HepG2 (cell line): ENCODE results near the gene NEAT1. TPM values are rescaled to one million over a fixed set of nuclear protein-coding genes. Genes with fewer than 3 reads are reported as not detected.

Experiments used
- ATAC-seq: fragments of 200-7000 bp; cut with Tn5 transposase; 3 replicates; pipeline ENCODE4 v1.9.1; 2020; ENCODE audit warnings: mild to moderate bottlenecking, moderate library complexity
- BruUV-seq: library from RNA; stranded (reverse); fragments of 400-500 nt; replicated peaks from 2 replicates; lab custom pipeline; 2021; lab: Mats Ljungman, UMichigan
- CTCF ChIA-PET: fragments of 300-600 bp; formaldehyde crosslinking; extraction: SDS; loops from one replicate; lab custom pipeline; 2021; ENCODE audit warnings: low total read pairs, inconsistent platforms, low intra/inter-chr PET ratio; lab: Yijun Ruan, JAX
- POLR2A ChIA-PET: fragments of 350-600 bp; sonication (Branson Sonifier 250); formaldehyde crosslinking; loops from one replicate; lab custom pipeline; 2020; ENCODE audit warnings: antibody characterized with exemption, inconsistent platforms; lab: Yijun Ruan, JAX
- DNase-seq: peaks from one replicate; pipeline ENCODE4 v3.0.0-alpha.2; 2015; ENCODE audit warnings: low spot score
- FAIRE-seq: peaks from 3 replicates; lab custom pipeline; 2011; peaks lifted over from hg19 to GRCh38; lab: Jason Lieb, UNC
- H2AFZ ChIP-seq: one replicate; pipeline ENCODE4 v1.6.1; 2011; ENCODE audit warnings: low read length, inconsistent platforms
- H3K27ac ChIP-seq: fragments of 300-600 bp; 3 replicates; pipeline ENCODE4 v1.8.0; 2011; ENCODE audit warnings: mixed run types, mild to moderate bottlenecking, mixed read lengths, low read length, inconsistent platforms; ENCODE audit not compliant: insufficient read depth; ENCODE audit errors: extremely low read length
- H3K27me3 ChIP-seq, 2 experiments: fragments of 200-600 bp in 1 of 2; 2 replicates in 1 of 2; 3 replicates in 1 of 2; pipeline versions ENCODE4 v1.6.0 to v1.8.0; 2011; ENCODE audit warnings: low read length in 2 of 2, mild to moderate bottlenecking in 2 of 2, moderate library complexity in 2 of 2, inconsistent platforms in 1 of 2; ENCODE audit not compliant: insufficient read depth in 2 of 2, control insufficient read depth in 1 of 2
- H3K36me3 ChIP-seq, 2 experiments: fragments of 200-600 bp in 1 of 2; replicated peaks in 1 of 2; 2 replicates in 1 of 2; 3 replicates in 1 of 2; pipeline versions ENCODE4 v1.5.1 to v1.8.0; 2011; ENCODE audit warnings: low read length in 2 of 2, inconsistent platforms in 1 of 2; ENCODE audit not compliant: insufficient read depth in 2 of 2, control insufficient read depth in 1 of 2
- H3K4me1 ChIP-seq: 2 replicates; pipeline ENCODE4 v1.5.1; 2012; ENCODE audit warnings: low read length, inconsistent platforms; ENCODE audit not compliant: insufficient read depth
- H3K4me2 ChIP-seq: 2 replicates; pipeline ENCODE4 v1.6.0; 2011; ENCODE audit warnings: low read depth, low read length, inconsistent platforms
- H3K4me3 ChIP-seq, 3 experiments: fragments of 200-600 bp in 1 of 3; sonication (generic), shearing (Covaris generic) in 1 of 3; replicated peaks in 1 of 3; 2 replicates each; pipeline ENCODE4 v1.5.1; 2011 to 2016; ENCODE audit warnings: low read length in 3 of 3, inconsistent platforms in 2 of 3, low read depth in 2 of 3, mild to moderate bottlenecking in 2 of 3, control low read depth in 1 of 3, mixed read lengths in 1 of 3; ENCODE audit not compliant: insufficient read depth in 1 of 3
- H3K79me2 ChIP-seq: one replicate; pipeline ENCODE4 v1.6.1; 2011; ENCODE audit warnings: low read length, inconsistent platforms; ENCODE audit not compliant: insufficient read depth
- H3K9ac ChIP-seq: 2 replicates; pipeline ENCODE4 v1.6.0; 2011; ENCODE audit warnings: mild to moderate bottlenecking, low read depth, low read length, inconsistent platforms; ENCODE audit not compliant: insufficient read depth
- H3K9me3 ChIP-seq: 2 replicates; pipeline ENCODE4 v1.5.1; 2012; ENCODE audit warnings: mild to moderate bottlenecking, low read length
- H4K20me1 ChIP-seq: 2 replicates; pipeline ENCODE4 v1.6.0; 2011; ENCODE audit warnings: inconsistent platforms, mild to moderate bottlenecking, low read length, moderate library complexity; ENCODE audit not compliant: insufficient read depth
- AGO2 ChIP-seq: fragments of 200-400 bp; formaldehyde crosslinking; optimal IDR thresholded peaks from 2 replicates; pipeline ENCODE3; 2017; ENCODE audit warnings: mild to moderate bottlenecking, low read depth, low read length, moderate library complexity
- ATF7 ChIP-seq, 2 experiments: fragments of 450-650 bp in 1 of 2; sonication (generic) in 1 of 2; formaldehyde crosslinking in 1 of 2; IDR thresholded peaks; 2 replicates each; pipeline versions ENCODE4 v1.4.0 to v1.6.1; 2016 to 2020; ENCODE audit warnings: antibody characterized with exemption in 1 of 2, mild to moderate bottlenecking in 1 of 2, missing genetic modification reagents in 1 of 2
- CHD4 ChIP-seq: fragments of 200-600 bp; sonication (generic); IDR thresholded peaks from 2 replicates; pipeline ENCODE4 v1.7.0; 2017; ENCODE audit warnings: mild to moderate bottlenecking, low read length, borderline replicate concordance
- GATA4 ChIP-seq: sonication (generic); IDR thresholded peaks from 2 replicates; pipeline ENCODE4 v1.6.1; 2016; ENCODE audit warnings: antibody characterized with exemption, low read depth, borderline replicate concordance
- NBN ChIP-seq: fragments of 450-650 bp; conservative IDR thresholded peaks from 2 replicates; pipeline ENCODE4 v1.6.1; 2017
- PAWR ChIP-seq: sonication (generic); formaldehyde crosslinking; IDR thresholded peaks from 2 replicates; pipeline ENCODE4 v1.4.0; 2020; ENCODE audit warnings: missing genetic modification reagents, mild to moderate bottlenecking, borderline replicate concordance
- PHF8 ChIP-seq: sonication (generic); formaldehyde crosslinking; IDR thresholded peaks from 2 replicates; pipeline ENCODE4 v1.5.0; 2020; ENCODE audit warnings: missing genetic modification reagents
- PLSCR1 ChIP-seq: sonication (generic); formaldehyde crosslinking; IDR thresholded peaks from 2 replicates; pipeline ENCODE4 v1.5.0; 2020; ENCODE audit warnings: missing genetic modification reagents, mild to moderate bottlenecking, borderline replicate concordance
- RARA ChIP-seq: IDR thresholded peaks from 2 replicates; pipeline ENCODE4 v1.6.1; 2016; ENCODE audit warnings: missing genetic modification reagents, missing compliant biosample characterization
- RBM22 ChIP-seq: fragments of 200-400 bp; formaldehyde crosslinking; optimal IDR thresholded peaks from 2 replicates; pipeline ENCODE3; 2017; ENCODE audit warnings: mild to moderate bottlenecking, low read length, moderate library complexity
- TARDBP ChIP-seq: sonication (generic); formaldehyde crosslinking; IDR thresholded peaks from 2 replicates; pipeline ENCODE4 v1.8.0; 2022; ENCODE audit warnings: mild to moderate bottlenecking, missing genetic modification reagents
- TERF1 ChIP-seq: sonication (generic); formaldehyde crosslinking; IDR thresholded peaks from 2 replicates; pipeline ENCODE4 v1.8.0; 2022; ENCODE audit warnings: mild to moderate bottlenecking, missing genetic modification reagents, moderate library complexity
- ZBTB39 ChIP-seq: sonication (generic); formaldehyde crosslinking; IDR thresholded peaks from 2 replicates; pipeline ENCODE4 v1.5.0; 2020; ENCODE audit warnings: missing genetic modification reagents
- ZBTB7B ChIP-seq: sonication (generic); formaldehyde crosslinking; IDR thresholded peaks from 2 replicates; pipeline ENCODE4 v1.4.0; 2020; ENCODE audit warnings: missing genetic modification reagents
- ZNF605 ChIP-seq: sonication (generic); formaldehyde crosslinking; IDR thresholded peaks from 2 replicates; pipeline ENCODE4 v1.8.0; 2022; ENCODE audit warnings: mild to moderate bottlenecking, missing genetic modification reagents
- ZNF749 ChIP-seq: sonication (generic); formaldehyde crosslinking; IDR thresholded peaks from 2 replicates; pipeline ENCODE4 v1.8.0; 2022; ENCODE audit warnings: mild to moderate bottlenecking, missing genetic modification reagents, moderate library complexity, borderline replicate concordance
- ZNF770 ChIP-seq: sonication (generic); formaldehyde crosslinking; IDR thresholded peaks from 2 replicates; pipeline ENCODE4 v1.5.0; 2020; ENCODE audit warnings: mild to moderate bottlenecking, missing genetic modification reagents
- ZNF891 ChIP-seq: sonication (generic); formaldehyde crosslinking; IDR thresholded peaks from 2 replicates; pipeline ENCODE4 v1.5.0; 2020; ENCODE audit warnings: mild to moderate bottlenecking, missing genetic modification reagents
- WGBS: methylation state at CpG from one replicate; pipeline ENCODE4 v1.1.6; 2017; ENCODE audit warnings: low lambda C conversion rate; 5-methylcytosine and 5-hydroxymethylcytosine counted together
- in situ Hi-C: cut with HindIII; loops from 2 replicates; pipeline ENCODE4 v1.10.0; 2017; ENCODE audit warnings: low pct_unique_long_range_greater_than_20kb; ENCODE audit not compliant: extremely low pct_ligation_motif_present
- intact Hi-C: fragments of 100-400 bp; cut with micrococcal nuclease; formaldehyde crosslinking; loops from one replicate; pipeline ENCODE4 v1.10.0; 2022; ENCODE audit not compliant: unreplicated experiment
- polyA plus RNA-seq, 8 experiments: library from polyadenylated mRNA; depleted of rRNA in 3 of 8; stranded (reverse) in 7 of 8; unstranded in 1 of 8; fragments of >200 nt; fragmentation: Illumina TruSeq in 4 of 8; extraction: Trizol in 4 of 8; gene quantifications; 2 replicates each; pipeline versions ENCODE4 v1.2.1 to v1.2.3, GENCODE V29; 2011 to 2016; ENCODE audit warnings: low read depth in 4 of 8, missing spikeins in 1 of 8, mixed read lengths in 1 of 8; ENCODE audit not compliant: insufficient read depth in 1 of 8
- total RNA-seq, 5 experiments: library from RNA; depleted of rRNA; stranded (reverse); fragments of >200 nt; fragmentation: Illumina TruSeq; extraction: Trizol; gene quantifications; 2 replicates each; pipeline ENCODE4 v1.2.3, GENCODE V29; 2016; ENCODE audit warnings: low read depth in 1 of 5

Gene NEAT1
- total and polyA plus RNA-seq, 2 of the 13 experiments (the other 11 are each of a cell fraction or from before 2014, with no cell fraction given), result 20.5 to 41.2 TPM

GRCh38 chr11:65444314-65445051 is 21.9 kb downstream of the NEAT1 start:
- Histone ChIP-seq H4K20me1 (peaks cover 71% of the 10 kb centered on the region), H3K36me3 (peaks cover 0 to 10% of the 10 kb centered on the region in 2 experiments; a peak in 2 of 5 replicates), H3K9ac (no peak overlapping the region), H2AFZ (no peak overlapping the region), H3K9me3 (no peaks in the 10 kb centered on the region), H3K4me2 (no peak overlapping the region), H3K27ac (no peak overlapping the region), H3K4me3 (no peak overlapping the region), H3K27me3 (no peaks in the 10 kb centered on the region), H3K79me2 (no peaks in the 10 kb centered on the region), H3K4me1 (peaks cover 69% of the 10 kb centered on the region)
- ChIA-PET CTCF (no interaction called here), POLR2A (interaction anchor here (6.7 to 7.0 kb wide), 2 partner anchors 24 to 55 kb away, joined by 55 to 89 read pairs; partner anchors contain the start of genes MALAT1 and NEAT1)
- BruUV-seq, result TSS peak; percentile 11
- WGBS, result 94% methylated on average over 8 of the region's 14 CpGs
- ATAC-seq, result no peak
- DNase-seq, result no peak
- FAIRE-seq, result no peak
- in situ Hi-C loops, result no loop called here
- intact Hi-C loops, result no loop called here
- TF ChIP-seq ZBTB39 (CRISPR knock-in tag) (no peak), CHD4 (no peak), ATF7 (IDR thresholded peaks at IDR 0.05) (no peak), ATF7 (CRISPR knock-in tag; IDR thresholded peaks at IDR 0.05) (no peak), PHF8 (CRISPR knock-in tag) (no peak), AGO2 (peak; percentile 99), TERF1 (no peak), RBM22 (peak; percentile 74), ZNF770 (CRISPR knock-in tag) (no peak), GATA4 (no peak), RARA (CRISPR knock-in tag) (no peak), PLSCR1 (CRISPR knock-in tag) (no peak), NBN (no peak), TARDBP (peak; percentile 70), ZNF891 (CRISPR knock-in tag) (no peak), ZBTB7B (CRISPR knock-in tag) (0 out of 2 replicates have a peak, but pooled peaks have one; percentile 20), ZNF749 (no peak), PAWR (CRISPR knock-in tag) (no peak), ZNF605 (no peak)
